ENCODE results near the gene SMOC2.

Gene SMOC2

DNA sequence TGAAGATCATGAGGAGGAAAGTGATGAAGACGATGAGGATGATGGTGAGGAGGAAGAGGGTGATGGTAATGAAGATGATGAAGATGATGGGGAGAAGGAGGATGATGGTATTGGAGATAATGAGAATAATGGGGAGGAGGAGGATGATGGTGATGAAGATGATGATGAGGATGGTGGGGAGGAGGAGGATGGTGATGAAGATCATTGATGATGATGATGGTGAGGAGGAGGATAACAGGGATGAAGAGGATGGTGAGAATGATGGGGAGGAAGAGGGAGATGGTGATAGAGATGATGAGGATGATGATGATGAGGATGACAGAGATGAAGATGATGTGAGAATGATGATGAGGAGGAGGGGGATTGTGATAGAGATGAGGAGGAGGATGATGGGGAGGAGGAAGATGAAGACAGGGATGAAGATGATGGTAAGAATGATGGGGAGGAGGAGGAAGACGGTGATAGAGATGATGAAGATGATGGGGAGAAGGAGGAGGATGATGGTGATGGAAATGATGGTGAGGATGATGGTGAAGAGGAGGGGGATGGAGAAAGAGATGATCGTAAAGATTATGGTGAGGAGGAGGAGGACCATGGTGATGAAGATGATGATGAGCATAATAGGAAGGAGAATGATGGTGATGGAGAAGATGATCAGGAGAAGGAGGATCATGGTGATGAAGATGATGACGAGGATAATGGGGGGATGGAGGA is 273.7 kb downstream of the SMOC2 start:
- DNase-seq: no peak

DNA sequence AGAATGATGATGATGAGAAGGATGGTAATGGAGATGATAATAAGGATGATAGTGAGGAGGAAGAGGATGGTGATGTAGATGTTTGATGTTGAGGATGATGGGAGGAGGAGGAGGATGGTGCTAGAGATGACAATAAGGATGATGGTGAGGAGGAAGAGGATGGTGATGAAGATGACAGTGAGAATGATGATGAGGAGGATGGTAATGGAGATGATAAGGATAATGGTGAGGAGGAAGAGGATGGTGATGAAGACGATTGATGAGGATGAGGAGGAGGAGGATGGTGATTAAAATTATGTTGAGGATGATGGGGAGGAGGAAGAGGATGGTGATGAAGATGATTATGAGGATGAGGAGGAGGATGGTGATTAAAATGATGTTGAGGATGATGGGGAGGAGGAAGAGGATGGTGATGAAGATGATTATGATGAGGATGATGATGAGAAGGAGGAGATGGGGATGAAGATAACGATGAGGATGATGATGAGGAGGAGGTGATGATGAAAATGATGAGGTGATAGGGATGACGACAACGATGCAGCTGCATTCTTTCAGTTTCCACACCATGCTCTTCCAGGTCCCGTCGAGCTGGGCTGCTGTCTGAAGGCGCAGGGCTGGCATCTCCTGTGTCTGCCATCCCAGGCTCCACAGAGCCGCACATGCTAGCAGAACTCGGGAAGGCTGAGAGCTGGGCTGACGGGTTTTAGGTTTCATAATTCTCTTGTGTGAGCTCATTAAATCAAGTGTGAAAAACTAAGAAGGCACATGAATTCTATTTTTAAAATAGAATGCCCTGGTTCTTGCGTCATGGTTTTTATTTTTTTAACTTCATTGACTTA is 274.9 kb downstream of the SMOC2 start:
- no peak for DNase-seq

DNA sequence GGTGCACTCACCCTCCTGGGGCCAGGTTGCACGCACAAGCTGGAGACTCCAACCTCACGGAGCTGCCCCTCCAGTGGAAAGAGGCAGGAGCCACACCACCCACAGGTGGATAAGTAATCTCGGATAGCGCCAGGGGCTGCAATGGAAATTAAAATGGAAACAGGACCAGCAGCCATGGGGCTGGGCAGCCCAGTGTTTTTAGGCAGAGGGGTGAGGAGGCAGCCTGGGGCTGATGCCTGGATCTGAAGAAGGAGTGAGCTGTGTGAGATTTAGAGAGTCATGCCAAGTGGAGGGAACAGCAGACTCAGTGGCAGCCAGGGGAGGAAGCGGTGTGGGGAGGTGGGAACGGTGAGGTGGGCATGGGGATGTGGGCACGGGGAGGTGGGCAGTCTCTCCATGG is 275.6 kb downstream of the SMOC2 start:
- DNase-seq: no peak

DNA sequence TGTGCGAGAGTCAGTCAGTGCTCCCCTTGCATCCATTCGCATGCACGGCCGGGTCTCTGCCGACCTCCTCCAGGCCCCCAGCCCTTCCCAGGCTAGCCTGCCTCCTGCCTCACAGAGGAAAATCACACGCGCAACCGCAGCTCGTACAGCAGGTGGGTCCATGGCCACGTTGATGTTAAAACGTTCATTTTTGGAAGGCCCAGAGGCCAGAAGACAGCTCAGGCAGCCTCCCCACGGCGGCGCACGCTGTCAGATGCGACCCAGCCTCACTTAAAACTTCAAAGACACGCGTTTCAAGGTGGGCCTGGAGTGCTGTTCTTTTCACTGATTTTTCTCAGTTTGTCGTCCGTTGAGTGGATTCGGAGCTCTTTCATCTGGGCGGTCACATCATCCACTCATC is 276.5 kb downstream of the SMOC2 start:
- no peak for DNase-seq
